Glomerular visceral epithelial cell (primary cell): ENCODE measurements around the gene MCL1.

Experiments used
- DNase-seq: peaks from one replicate; pipeline ENCODE4 v3.0.0-alpha.2; 2016; ENCODE audit errors: extremely low spot score

The MCL1 gene

GRCh38 chr1:150537732-150538684 is 41.4 kb downstream of the MCL1 start:
- DNase-seq = peak; percentile 83

GRCh38 chr1:150536836-150537731 is 42.3 kb downstream of the MCL1 start:
- no peak for DNase-seq

- DNase-seq = peak; percentile 68
Measured at GRCh38 chr1:150535511-150536287, 43.7 kb downstream of the MCL1 start.

GRCh38 chr1:150534002-150534401 is 45.4 kb downstream of the MCL1 start:
- no peak for DNase-seq

GRCh38 chr1:150532860-150533259 is 46.5 kb downstream of the MCL1 start:
- no peak for DNase-seq

- no peak for DNase-seq
Measured at GRCh38 chr1:150530491-150531159, 48.8 kb downstream of the MCL1 start.

- peak; percentile 59 for DNase-seq
Measured at GRCh38 chr1:150529017-150529416, 50.4 kb downstream of the MCL1 start.

GRCh38 chr1:150528196-150528595 is 51.2 kb downstream of the MCL1 start:
- DNase-seq = no peak

GRCh38 chr1:150525348-150525747 is 54.1 kb downstream of the MCL1 start:
- DNase-seq = no peak
